ENCODE data around the gene DMXL2.
A peak's percentile ranks its signal among the peaks of the same experiment; 100 is the strongest.

Gene DMXL2

GRCh38 chr15:51403946-51404695 is 218.4 kb downstream of the DMXL2 start:
- ChIA-PET CTCF (interaction anchor here (0.6 to 5.2 kb wide), 17 partner anchors 8 to 942 kb away, joined by 3 to 46 read pairs (median 5); no protein-coding TSS in a partner anchor), POLR2A (no interaction called here)
- TF ChIP-seq ZNF114 (tag by site-specific recombination; IDR thresholded peaks at IDR 0.05) (no peak), ZNF623 (tag by site-specific recombination; IDR thresholded peaks at IDR 0.05) (no peak), ZNF248 (tag by site-specific recombination; IDR thresholded peaks at IDR 0.05) (no peak), PRDM6 (tag by site-specific recombination; IDR thresholded peaks at IDR 0.05) (no peak), ZNF280C (tag by site-specific recombination; IDR thresholded peaks at IDR 0.05) (no peak), HIC1 (tag by site-specific recombination; IDR thresholded peaks at IDR 0.05) (no peak)
- Histone ChIP-seq H3K9me3 (ENCODE audit: control insufficient read depth, insufficient read depth, low read depth, low read length) (no peaks in the 10 kb centered on the region), H3K4me3 (ENCODE audit: low read depth, low read length) (no peak overlapping the region), H3K27ac (ENCODE audit: extremely low read depth, low read depth, low read length) (no peak overlapping the region), H3K4me1 (ENCODE audit: control insufficient read depth, insufficient read depth, low read length) (no peaks in the 10 kb centered on the region), H3K36me3 (ENCODE audit: control insufficient read depth in 2 of 2, insufficient read depth in 1 of 2, low read length in 2 of 2) (no peaks in the 10 kb centered on the region)

GRCh38 chr15:51403072-51403878 is 219.3 kb downstream of the DMXL2 start:
- H3K36me3 ChIP-seq (ENCODE audit: control insufficient read depth in 2 of 2, insufficient read depth in 1 of 2, low read length in 2 of 2), result no peaks in the 10 kb centered on the region
- no peak overlapping the region for H3K27ac ChIP-seq (ENCODE audit: extremely low read depth, low read depth, low read length)
- H3K4me3 ChIP-seq (ENCODE audit: low read depth, low read length), result no peak overlapping the region
- no peaks in the 10 kb centered on the region for H3K4me1 ChIP-seq (ENCODE audit: control insufficient read depth, insufficient read depth, low read length)
- TF ChIP-seq KLF10 (tag by site-specific recombination; IDR thresholded peaks at IDR 0.05) (no peak), ZNF248 (tag by site-specific recombination; IDR thresholded peaks at IDR 0.05) (no peak), KLF7 (tag by site-specific recombination; IDR thresholded peaks at IDR 0.05; ENCODE audit: borderline replicate concordance) (no peak), ZNF10 (tag by site-specific recombination; IDR thresholded peaks at IDR 0.05) (no peak), ZNF510 (tag by site-specific recombination; IDR thresholded peaks at IDR 0.05; ENCODE audit: insufficient replicate concordance) (no peak), ZNF701 (tag by site-specific recombination; IDR thresholded peaks at IDR 0.05) (no peak), ZNF645 (tag by site-specific recombination; IDR thresholded peaks at IDR 0.05) (no peak), ZNF707 (tag by site-specific recombination; IDR thresholded peaks at IDR 0.05) (no peak), ZNF664 (tag by site-specific recombination; IDR thresholded peaks at IDR 0.05) (no peak), ZBTB17 (tag by site-specific recombination; IDR thresholded peaks at IDR 0.05) (no peak), BCL6B (tag by site-specific recombination; IDR thresholded peaks at IDR 0.05) (no peak), CTCF (tag by site-specific recombination; IDR thresholded peaks at IDR 0.05) (peak; percentile 38; the same call in 1 of the 2 replicates), ZNF654 (tag by site-specific recombination; IDR thresholded peaks at IDR 0.05; ENCODE audit: low read depth) (peak; percentile 64), ZNF37A (tag by site-specific recombination; IDR thresholded peaks at IDR 0.05) (no peak), ZBTB21 (tag by site-specific recombination; IDR thresholded peaks at IDR 0.05) (no peak)
- ChIA-PET CTCF (interaction anchor here (0.5 to 5.2 kb wide), 20 partner anchors 9 to 571 kb away, joined by 3 to 46 read pairs (median 4); no protein-coding TSS in a partner anchor), POLR2A (no interaction called here)
- H3K9me3 ChIP-seq (ENCODE audit: control insufficient read depth, insufficient read depth, low read depth, low read length), result no peaks in the 10 kb centered on the region
